ENCODE measurements around the gene KCNN1. TPM values are rescaled to one million over a fixed set of nuclear protein-coding genes. Genes with fewer than 3 reads are reported as not detected.

Gene KCNN1
- total and polyA plus RNA-seq, 2 of the 13 experiments (the other 11 are each of a cell fraction or from before 2014, with no cell fraction given): 0.04 TPM; not detected in 1

DNA sequence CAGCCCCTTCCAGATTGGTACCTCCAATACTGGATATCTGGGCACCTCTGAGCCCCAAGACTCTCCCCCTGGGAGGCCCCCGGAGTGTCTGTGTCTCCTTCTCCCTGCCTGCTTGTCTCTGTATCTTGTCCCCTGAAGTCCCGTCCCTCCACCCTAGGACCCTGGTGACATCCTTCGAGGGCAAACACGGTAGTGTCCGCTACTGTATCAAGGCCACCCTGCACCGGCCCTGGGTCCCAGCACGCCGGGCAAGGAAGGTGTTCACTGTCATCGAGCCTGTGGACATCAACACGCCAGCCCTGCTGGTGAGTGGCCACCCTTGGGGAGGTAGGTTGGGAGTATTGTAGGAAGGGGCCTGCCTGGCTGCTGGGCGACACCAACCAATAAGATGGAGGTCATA is 41.9 kb downstream of the KCNN1 start (continued):
- TF ChIP-seq HMGA1 (CRISPR knock-in tag; conservative IDR thresholded peaks at IDR 0.05) (no peak), NONO (IDR thresholded peaks at IDR 0.05) (no peak), NONO (CRISPR knock-in tag; conservative IDR thresholded peaks at IDR 0.05) (no peak), YEATS2 (CRISPR knock-in tag; IDR thresholded peaks at IDR 0.05; ENCODE audit: borderline replicate concordance) (0 out of 2 replicates have a peak, but pooled peaks have one; percentile 8), HIVEP1 (CRISPR knock-in tag; IDR thresholded peaks at IDR 0.05) (peak; percentile 25; the same call in 1 of the 2 replicates), EZH2 (conservative IDR thresholded peaks at IDR 0.05; ENCODE audit: low read depth, low read length) (no peak), NFE2L1 (CRISPR knock-in tag; IDR thresholded peaks at IDR 0.05; ENCODE audit: borderline replicate concordance) (no peak)

DNA sequence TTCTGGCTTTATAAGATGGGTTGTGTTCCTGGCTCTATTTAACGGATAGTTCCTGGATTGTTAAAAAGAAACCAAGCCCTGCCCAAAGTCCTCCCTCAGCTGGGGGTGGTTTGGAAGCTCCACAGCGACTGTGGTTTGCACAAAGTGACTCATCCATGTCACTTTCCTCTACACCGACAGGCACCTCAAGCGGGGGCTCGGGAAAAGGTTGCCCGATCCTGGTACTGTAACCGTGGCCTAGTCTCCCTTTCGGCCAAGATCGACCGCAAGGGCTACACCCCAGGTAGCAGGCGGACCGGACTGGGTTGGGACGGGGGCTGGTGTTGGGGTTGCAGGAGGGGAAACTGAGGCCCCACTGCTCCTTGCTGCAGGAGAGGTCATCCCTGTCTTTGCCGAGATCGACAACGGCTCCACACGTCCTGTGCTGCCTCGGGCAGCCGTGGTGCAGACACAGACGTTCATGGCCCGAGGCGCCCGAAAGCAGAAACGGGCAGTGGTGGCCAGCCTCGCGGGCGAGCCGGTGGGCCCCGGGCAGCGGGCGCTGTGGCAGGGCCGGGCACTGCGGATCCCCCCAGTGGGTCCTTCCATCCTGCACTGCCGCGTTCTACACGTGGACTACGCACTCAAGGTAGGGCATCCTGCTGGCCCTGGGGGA is 42.6 kb downstream of the KCNN1 start:
- DNase-seq (ENCODE audit: low spot score) (peak; percentile 64), FAIRE-seq (peak; percentile 71), ATAC-seq (peak; percentile 52)
- H3K4me1 ChIP-seq (ENCODE audit: insufficient read depth, low read length): peaks cover 54% of the 10 kb centered on the region
- H3K4me2 ChIP-seq (ENCODE audit: low read depth, low read length): peak overlapping the region; percentile 49
- ChIA-PET POLR2A (interaction anchor here (0.6 kb wide), 1 partner anchor 170 kb away, joined by 3 read pairs; no protein-coding TSS in a partner anchor), CTCF (ENCODE audit: low intra/inter-chr PET ratio, low total read pairs) (interaction anchor here (0.8 kb wide), 1 partner anchor 49 kb away, joined by 3 read pairs; no protein-coding TSS in a partner anchor)
- WGBS (ENCODE audit: low lambda C conversion rate): 73% methylated on average over 14 of the region's 37 CpGs
- H2AFZ ChIP-seq (ENCODE audit: low read length): no peak overlapping the region
- H3K4me3 ChIP-seq (replicated peaks in 1 of 3; ENCODE audit: insufficient read depth in 1 of 3, low read depth in 2 of 3, low read length in 3 of 3): no peak overlapping the region; a peak in 1 of 6 replicates
- H3K9me3 ChIP-seq (ENCODE audit: low read length): no peaks in the 10 kb centered on the region
- no TSS peak for BruUV-seq (replicated peaks)
- H3K9ac ChIP-seq (ENCODE audit: insufficient read depth, low read depth, low read length): 0 out of 2 replicates have a peak overlapping the region, but pooled peaks have one; percentile 11
- no peaks in the 10 kb centered on the region for H3K79me2 ChIP-seq (ENCODE audit: insufficient read depth, low read length)
- intact Hi-C loops (cut with micrococcal nuclease; ENCODE audit: unreplicated experiment): no loop called here
- in situ Hi-C loops (cut with HindIII; ENCODE audit: extremely low pct_ligation_motif_present, low pct_unique_long_range_greater_than_20kb): loop anchor here (5.0 to 10.0 kb wide), 2 partner anchors 48 to 165 kb away; partner anchors contain the start of gene IFI30
- H3K27me3 ChIP-seq (ENCODE audit: control insufficient read depth in 1 of 2, insufficient read depth in 2 of 2, low read length in 2 of 2): no peaks in the 10 kb centered on the region
- no peak overlapping the region for H3K27ac ChIP-seq (ENCODE audit: extremely low read length, insufficient read depth, low read length)
- H4K20me1 ChIP-seq (ENCODE audit: insufficient read depth, low read length): no peaks in the 10 kb centered on the region
- H3K36me3 ChIP-seq (replicated peaks in 1 of 2; ENCODE audit: control insufficient read depth in 1 of 2, insufficient read depth in 2 of 2, low read length in 2 of 2): peaks cover 5% of the 10 kb centered on the region in 2 experiments; a peak in 3 of 5 replicates
- TF ChIP-seq, protein P1, sequence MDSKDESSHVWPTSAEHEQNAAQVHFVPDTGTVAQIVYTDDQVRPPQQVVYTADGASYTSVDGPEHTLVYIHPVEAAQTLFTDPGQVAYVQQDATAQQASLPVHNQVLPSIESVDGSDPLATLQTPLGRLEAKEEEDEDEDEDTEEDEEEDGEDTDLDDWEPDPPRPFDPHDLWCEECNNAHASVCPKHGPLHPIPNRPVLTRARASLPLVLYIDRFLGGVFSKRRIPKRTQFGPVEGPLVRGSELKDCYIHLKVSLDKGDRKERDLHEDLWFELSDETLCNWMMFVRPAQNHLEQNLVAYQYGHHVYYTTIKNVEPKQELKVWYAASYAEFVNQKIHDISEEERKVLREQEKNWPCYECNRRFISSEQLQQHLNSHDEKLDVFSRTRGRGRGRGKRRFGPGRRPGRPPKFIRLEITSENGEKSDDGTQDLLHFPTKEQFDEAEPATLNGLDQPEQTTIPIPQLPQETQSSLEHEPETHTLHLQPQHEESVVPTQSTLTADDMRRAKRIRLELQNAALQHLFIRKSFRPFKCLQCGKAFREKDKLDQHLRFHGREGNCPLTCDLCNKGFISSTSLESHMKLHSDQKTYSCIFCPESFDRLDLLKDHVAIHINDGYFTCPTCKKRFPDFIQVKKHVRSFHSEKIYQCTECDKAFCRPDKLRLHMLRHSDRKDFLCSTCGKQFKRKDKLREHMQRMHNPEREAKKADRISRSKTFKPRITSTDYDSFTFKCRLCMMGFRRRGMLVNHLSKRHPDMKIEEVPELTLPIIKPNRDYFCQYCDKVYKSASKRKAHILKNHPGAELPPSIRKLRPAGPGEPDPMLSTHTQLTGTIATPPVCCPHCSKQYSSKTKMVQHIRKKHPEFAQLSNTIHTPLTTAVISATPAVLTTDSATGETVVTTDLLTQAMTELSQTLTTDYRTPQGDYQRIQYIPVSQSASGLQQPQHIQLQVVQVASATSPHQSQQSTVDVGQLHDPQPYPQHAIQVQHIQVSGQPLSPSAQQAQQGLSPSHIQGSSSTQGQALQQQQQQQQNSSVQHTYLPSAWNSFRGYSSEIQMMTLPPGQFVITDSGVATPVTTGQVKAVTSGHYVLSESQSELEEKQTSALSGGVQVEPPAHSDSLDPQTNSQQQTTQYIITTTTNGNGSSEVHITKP (CRISPR knock-in tag; IDR thresholded peaks at IDR 0.05; ENCODE audit: low read depth): peak; percentile 27; the same call in 1 of the 2 replicates
- TF ChIP-seq HNRNPL (IDR thresholded peaks at IDR 0.05; ENCODE audit: low read depth, low read length) (peak; percentile 62; the same call in 1 of the 2 replicates), ZNF468 (CRISPR knock-in tag; IDR thresholded peaks at IDR 0.05) (no peak), ZNF772 (CRISPR knock-in tag; IDR thresholded peaks at IDR 0.05) (0 out of 2 replicates have a peak, but pooled peaks have one; percentile 14), ZBTB21 (CRISPR knock-in tag; IDR thresholded peaks at IDR 0.05) (no peak), IRX3 (CRISPR knock-in tag; IDR thresholded peaks at IDR 0.05; ENCODE audit: borderline replicate concordance, low read depth) (no peak), ZNF563 (CRISPR knock-in tag; IDR thresholded peaks at IDR 0.05) (no peak), MEF2D (CRISPR knock-in tag; IDR thresholded peaks at IDR 0.05) (0 out of 2 replicates have a peak, but pooled peaks have one; percentile 22), ETV5 (CRISPR knock-in tag; IDR thresholded peaks at IDR 0.05; ENCODE audit: borderline replicate concordance) (peak; percentile 32; the same call in 1 of the 2 replicates), ZNF121 (CRISPR knock-in tag; IDR thresholded peaks at IDR 0.05) (no peak), TBX2 (CRISPR knock-in tag; IDR thresholded peaks at IDR 0.05; ENCODE audit: borderline replicate concordance) (0 out of 2 replicates have a peak, but pooled peaks have one; percentile 19)
